Neuronal stem cell (in vitro differentiated cells): Measurements from ENCODE around the gene RPL9.

ENCODE experiments used
- DNase-seq: peaks from one replicate; pipeline ENCODE4 v3.0.0-alpha.2; 2013; ENCODE audit warnings: low spot score
- H2AFZ ChIP-seq: one replicate; pipeline ENCODE4 v1.6.1; 2013; ENCODE audit warnings: mild to moderate bottlenecking, low read length, inconsistent platforms
- H2AK5ac ChIP-seq: 2 replicates; pipeline ENCODE4 v1.6.1; 2013; ENCODE audit warnings: low read depth, mild to moderate bottlenecking, inconsistent platforms, low read length, moderate library complexity, mixed read lengths
- H2BK120ac ChIP-seq: 2 replicates; pipeline ENCODE4 v1.6.1; 2013; ENCODE audit warnings: low read depth, mild to moderate bottlenecking, inconsistent platforms, low read length, moderate library complexity, mixed read lengths
- H2BK12ac ChIP-seq: one replicate; pipeline ENCODE4 v1.6.1; 2013; ENCODE audit warnings: low read length, inconsistent platforms
- H2BK15ac ChIP-seq: 2 replicates; pipeline ENCODE4 v1.6.1; 2013; ENCODE audit warnings: mild to moderate bottlenecking, low read length, inconsistent platforms, mixed read lengths
- H2BK5ac ChIP-seq: one replicate; pipeline ENCODE4 v1.6.1; 2013; ENCODE audit warnings: inconsistent platforms, mild to moderate bottlenecking, low read length, moderate library complexity
- H3K14ac ChIP-seq: one replicate; pipeline ENCODE4 v1.6.1; 2013; ENCODE audit warnings: low read length, inconsistent platforms
- H3K18ac ChIP-seq: 2 replicates; pipeline ENCODE4 v1.6.1; 2013; ENCODE audit warnings: low read length, inconsistent platforms
- H3K23ac ChIP-seq: 2 replicates; pipeline ENCODE4 v1.6.1; 2013; ENCODE audit warnings: low read depth, mild to moderate bottlenecking, mixed read lengths, low read length, inconsistent platforms; ENCODE audit not compliant: poor library complexity
- H3K27ac ChIP-seq: replicated peaks from 3 replicates; pipeline ENCODE4 v1.5.1; 2013; ENCODE audit warnings: low read length, inconsistent platforms
- H3K27me3 ChIP-seq, 3 experiments: 2 replicates each; pipeline ENCODE4 v1.6.1; 2013; ENCODE audit warnings: low read length in 3 of 3, mild to moderate bottlenecking in 2 of 3, inconsistent platforms in 1 of 3, low read depth in 1 of 3, mixed read lengths in 1 of 3, moderate library complexity in 1 of 3; ENCODE audit not compliant: control insufficient read depth in 3 of 3, insufficient read depth in 3 of 3
- H3K36me3 ChIP-seq, 2 donors: replicated peaks in 1 of 2; 2 replicates each; pipeline ENCODE4 v1.6.1; 2013; ENCODE audit warnings: low read length in 2 of 2; ENCODE audit not compliant: control insufficient read depth in 2 of 2, insufficient read depth in 2 of 2
- H3K4ac ChIP-seq: 2 replicates; pipeline ENCODE4 v1.6.1; 2013; ENCODE audit warnings: inconsistent platforms, mild to moderate bottlenecking, low read length, moderate library complexity
- H3K4me1 ChIP-seq, 2 donors: 1 replicate in 1 of 2; 2 replicates in 1 of 2; pipeline ENCODE4 v1.6.1; 2013; ENCODE audit warnings: low read length in 2 of 2, low read depth in 1 of 2; ENCODE audit not compliant: control insufficient read depth in 2 of 2, insufficient read depth in 1 of 2
- H3K4me2 ChIP-seq: one replicate; pipeline ENCODE4 v1.6.1; 2013; ENCODE audit warnings: mild to moderate bottlenecking, low read length, inconsistent platforms; ENCODE audit not compliant: insufficient read depth, poor library complexity, severe bottlenecking
- H3K4me3 ChIP-seq, 2 donors: 2 replicates each; pipeline ENCODE4 v1.5.1; 2013; ENCODE audit warnings: low read length in 2 of 2, mild to moderate bottlenecking in 2 of 2, inconsistent platforms in 1 of 2, moderate library complexity in 1 of 2
- H3K79me1 ChIP-seq: one replicate; pipeline ENCODE4 v1.6.1; 2013; ENCODE audit warnings: low read depth, mild to moderate bottlenecking, inconsistent platforms, low read length, moderate library complexity
- H3K9ac ChIP-seq: one replicate; pipeline ENCODE4 v1.6.1; 2013; ENCODE audit warnings: mild to moderate bottlenecking, low read depth, low read length, inconsistent platforms; ENCODE audit not compliant: poor library complexity
- H3K9me3 ChIP-seq, 2 donors: replicated peaks in 1 of 2; 2 replicates each; pipeline versions ENCODE3 to v1.6.1; 2013; ENCODE audit warnings: low read length in 2 of 2, mild to moderate bottlenecking in 2 of 2, inconsistent platforms in 1 of 2, low read depth in 1 of 2, mixed read lengths in 1 of 2, moderate library complexity in 1 of 2; ENCODE audit not compliant: control insufficient read depth in 2 of 2, insufficient read depth in 1 of 2
- H4K8ac ChIP-seq: one replicate; pipeline ENCODE4 v1.6.1; 2013; ENCODE audit warnings: low read depth, mild to moderate bottlenecking, inconsistent platforms, low read length, moderate library complexity
- H4K91ac ChIP-seq: one replicate; pipeline ENCODE4 v1.6.1; 2013; ENCODE audit warnings: low read length, low read depth, mild to moderate bottlenecking, inconsistent platforms; ENCODE audit not compliant: poor library complexity
- WGBS, 2 donors: extraction: QIAGEN DNeasy Blood & Tissue Kit; methylation state at CpG; one replicate each; pipeline ENCODE4 v1.1.7; 2013; ENCODE audit warnings: missing lambda C conversion rate in 2 of 2, mixed read lengths in 1 of 2; ENCODE audit not compliant: insufficient read length in 2 of 2, insufficient replicate concordance in 1 of 2; ENCODE audit errors: extremely low coverage in 2 of 2; 5-methylcytosine and 5-hydroxymethylcytosine counted together

Gene RPL9

DNA sequence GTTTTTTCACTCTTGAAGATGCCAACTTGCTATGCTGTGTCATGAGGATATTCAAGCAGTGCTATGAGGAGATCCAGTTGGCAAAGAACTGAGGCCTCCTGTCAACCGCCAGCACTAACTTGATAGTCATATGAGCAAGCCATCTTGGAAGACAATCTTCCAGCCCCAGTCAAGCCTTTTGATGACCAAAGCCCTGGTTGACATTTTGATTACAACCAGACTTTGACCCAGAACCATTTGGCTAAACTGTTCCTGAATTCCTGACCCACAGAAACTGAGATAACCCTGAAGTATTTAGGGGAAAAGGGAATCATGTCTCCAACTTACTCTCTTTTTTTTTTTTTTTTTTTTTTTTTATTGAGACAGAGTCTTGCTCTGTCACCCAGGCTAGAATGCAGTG lies 35.6 kb upstream of the RPL9 start:
- WGBS, 2 donors = no CpG with 5 or more reads among the region's 1 CpG
- Histone ChIP-seq H3K4ac (no peak overlapping the region), H3K18ac (no peak overlapping the region), H4K91ac (no peak overlapping the region), H2BK15ac (no peak overlapping the region), H2AFZ (no peak overlapping the region), H3K9ac (no peak overlapping the region), H3K4me1 (no peaks in the 10 kb centered on the region), H2BK5ac (no peak overlapping the region), H3K4me2 (no peak overlapping the region), H3K27me3 (no peaks in the 10 kb centered on the region), H2BK120ac (no peak overlapping the region), H3K27ac (no peak overlapping the region), H3K36me3 (peaks cover 0 to 16% of the 10 kb centered on the region in 2 donors), H2BK12ac (no peak overlapping the region), H2AK5ac (no peak overlapping the region), H4K8ac (no peak overlapping the region), H3K79me1 (no peaks in the 10 kb centered on the region), H3K23ac (no peak overlapping the region), H3K14ac (no peak overlapping the region), H3K4me3 (no peak overlapping the region), H3K9me3 (no peaks in the 10 kb centered on the region)
- no peak for DNase-seq

DNA sequence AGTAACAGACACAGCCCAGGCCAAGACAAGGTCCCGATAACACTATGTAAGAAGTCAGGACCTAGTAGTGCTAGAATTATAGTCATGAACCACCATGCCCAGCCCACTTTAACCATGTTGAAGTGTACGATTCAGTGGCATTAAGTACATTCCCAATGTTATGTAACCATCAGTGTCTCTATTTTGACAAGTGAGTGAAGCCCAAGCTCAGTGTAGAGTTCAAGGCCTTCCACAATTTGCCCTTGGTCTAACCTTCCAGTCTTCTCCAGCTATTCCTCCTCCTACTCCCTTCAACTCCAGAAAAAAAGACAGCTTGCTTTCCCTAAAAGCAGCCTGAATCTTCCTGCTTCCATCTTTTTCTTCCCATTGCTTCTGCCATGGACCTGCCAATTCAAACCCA lies 31.6 kb upstream of the RPL9 start:
- no peak overlapping the region for H2AFZ ChIP-seq
- H3K4ac ChIP-seq = no peak overlapping the region
- H3K4me2 ChIP-seq = no peak overlapping the region
- no peak overlapping the region for H3K27ac ChIP-seq
- H4K8ac ChIP-seq = no peak overlapping the region
- no peak overlapping the region for H3K4me3 ChIP-seq
- DNase-seq = no peak
- H4K91ac ChIP-seq = no peak overlapping the region
- no peak overlapping the region for H2BK5ac ChIP-seq
- no peaks in the 10 kb centered on the region for H3K9me3 ChIP-seq
- no peaks in the 10 kb centered on the region for H3K36me3 ChIP-seq
- no CpG with 5 or more reads among the region's 2 CpGs for WGBS, 2 donors
- H3K18ac ChIP-seq = no peak overlapping the region
- no peak overlapping the region for H2BK12ac ChIP-seq
- no peaks in the 10 kb centered on the region for H3K4me1 ChIP-seq
- H3K79me1 ChIP-seq = no peaks in the 10 kb centered on the region
- no peak overlapping the region for H3K14ac ChIP-seq
- no peaks in the 10 kb centered on the region for H3K27me3 ChIP-seq
- no peak overlapping the region for H2BK120ac ChIP-seq
- no peak overlapping the region for H3K9ac ChIP-seq
- H2BK15ac ChIP-seq = no peak overlapping the region
- H3K23ac ChIP-seq = no peak overlapping the region
- no peak overlapping the region for H2AK5ac ChIP-seq

GRCh38 chr4:39486221-39486804 lies 27.6 kb upstream of the RPL9 start:
- Histone ChIP-seq H3K4me2 (no peak overlapping the region), H3K79me1 (no peaks in the 10 kb centered on the region), H3K36me3 (no peaks in the 10 kb centered on the region), H4K8ac (no peak overlapping the region), H3K23ac (no peak overlapping the region), H3K27me3 (no peaks in the 10 kb centered on the region), H2BK15ac (no peak overlapping the region), H3K27ac (no peak overlapping the region), H3K4me1 (no peaks in the 10 kb centered on the region), H3K18ac (no peak overlapping the region), H2AFZ (no peak overlapping the region), H2BK120ac (no peak overlapping the region), H3K4ac (no peak overlapping the region), H2BK12ac (no peak overlapping the region), H3K4me3 (no peak overlapping the region), H4K91ac (no peak overlapping the region), H2AK5ac (no peak overlapping the region), H3K14ac (no peak overlapping the region), H2BK5ac (no peak overlapping the region), H3K9me3 (peaks cover 0 to 4% of the 10 kb centered on the region in 2 donors), H3K9ac (no peak overlapping the region)
- no CpG with 5 or more reads among the region's 10 CpGs for WGBS, 2 donors
- DNase-seq = no peak

DNA sequence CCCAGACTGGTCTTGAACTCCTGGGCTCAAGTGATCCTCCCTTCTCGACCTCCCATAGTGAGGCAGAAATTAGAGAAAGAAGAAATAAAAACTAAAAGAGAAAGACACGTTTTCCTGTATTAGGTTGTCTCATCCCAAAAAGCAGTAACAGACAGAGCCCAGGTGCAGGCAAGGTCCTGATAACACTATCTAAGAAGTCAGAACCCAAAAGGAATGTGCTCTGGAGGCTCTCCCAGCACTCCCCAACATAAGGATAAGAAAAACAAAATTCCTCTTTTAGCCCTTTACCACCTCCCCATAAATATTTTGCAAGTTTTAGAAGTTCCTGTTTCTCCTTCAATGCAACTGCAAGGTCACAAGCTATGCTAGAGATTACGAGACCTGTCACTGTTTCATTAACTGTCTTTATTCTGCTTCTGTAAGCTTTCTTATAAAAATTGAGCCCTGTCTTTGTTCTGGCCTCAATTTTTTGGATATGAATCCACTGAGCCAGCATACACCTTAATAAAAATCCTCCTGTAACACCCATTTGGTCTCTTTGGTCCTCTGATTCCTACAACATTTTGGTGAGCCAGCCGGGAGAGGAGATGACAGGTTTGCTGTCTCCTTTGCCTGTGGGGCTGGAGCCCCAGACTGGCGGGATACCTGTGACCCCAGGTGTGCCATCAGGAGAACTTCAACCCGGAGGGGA lies 26.0 kb upstream of the RPL9 start:
- Histone ChIP-seq H2AK5ac (no peak overlapping the region), H3K14ac (no peak overlapping the region), H3K9ac (no peak overlapping the region), H2AFZ (no peak overlapping the region), H3K23ac (no peak overlapping the region), H2BK12ac (no peak overlapping the region), H3K4ac (no peak overlapping the region), H4K91ac (no peak overlapping the region), H3K27ac (no peak overlapping the region), H3K4me2 (no peak overlapping the region), H3K18ac (no peak overlapping the region), H2BK120ac (no peak overlapping the region), H3K27me3 (no peaks in the 10 kb centered on the region), H2BK5ac (no peak overlapping the region), H3K4me1 (no peaks in the 10 kb centered on the region), H3K79me1 (no peaks in the 10 kb centered on the region), H3K4me3 (no peak overlapping the region), H4K8ac (no peak overlapping the region), H2BK15ac (no peak overlapping the region), H3K9me3 (peaks cover 0 to 4% of the 10 kb centered on the region in 2 donors), H3K36me3 (no peaks in the 10 kb centered on the region)
- no CpG with 5 or more reads among the region's 6 CpGs for WGBS, 2 donors
- DNase-seq = no peak
